Upper lobe of left lung (tissue), 6 donors: ENCODE results near the gene TMEM165. TPM values are rescaled to one million over a fixed set of nuclear protein-coding genes. Genes with fewer than 3 reads are reported as not detected.

ENCODE experiments used
- ATAC-seq, 2 donors: fragments of 200-7000 bp; cut with Tn5 transposase; one replicate each; pipeline ENCODE4 v1.9.1; 2022; ENCODE audit warnings: mild to moderate bottlenecking in 2 of 2, moderate library complexity in 2 of 2; ENCODE audit not compliant: low FRiP score in 2 of 2
- DNase-seq, 2 donors: peaks; one replicate each; pipeline ENCODE4 v3.0.0-alpha.2; 2019 to 2020
- H3K27ac ChIP-seq, 4 donors: fragments of 200-600 bp; sonication (generic); one replicate each; pipeline ENCODE4 v1.5.1; 2016 to 2019
- H3K27me3 ChIP-seq, 4 donors: fragments of 200-600 bp; sonication (generic); one replicate each; pipeline ENCODE4 v1.5.1; 2017 to 2019
- H3K36me3 ChIP-seq, 4 donors: fragments of 200-600 bp; sonication (generic); one replicate each; pipeline ENCODE4 v1.5.1; 2016 to 2019
- H3K4me1 ChIP-seq, 4 donors: fragments of 200-600 bp; sonication (generic); one replicate each; pipeline ENCODE4 v1.5.1; 2018 to 2019
- H3K4me3 ChIP-seq, 4 donors: fragments of 200-600 bp; sonication (generic); one replicate each; pipeline ENCODE4 v1.5.1; 2017 to 2019; ENCODE audit warnings: mild to moderate bottlenecking in 2 of 4, moderate library complexity in 1 of 4
- H3K9me3 ChIP-seq, 4 donors: fragments of 200-600 bp; sonication (generic); one replicate each; pipeline ENCODE4 v1.5.1; 2018 to 2019
- CTCF ChIP-seq, 6 experiments: fragments of 450-650 bp in 4 of 6; fragments of 200-600 bp in 2 of 6; sonication (generic) in 2 of 6; IDR thresholded peaks; one replicate each; pipeline ENCODE4 v1.5.1; 2016 to 2019; ENCODE audit warnings: antibody characterized with exemption in 6 of 6
- EP300 ChIP-seq, 4 donors: sonication (generic); formaldehyde crosslinking; IDR thresholded peaks; one replicate each; pipeline ENCODE4 v1.5.1; 2017; ENCODE audit warnings: antibody characterized with exemption in 4 of 4, control low read depth in 2 of 4
- POLR2A ChIP-seq, 4 donors: fragments of 450-650 bp; IDR thresholded peaks; one replicate each; pipeline ENCODE4 v1.5.1; 2016 to 2017; ENCODE audit warnings: antibody characterized with exemption in 4 of 4, mild to moderate bottlenecking in 2 of 4
- POLR2AphosphoS5 ChIP-seq, 2 donors: sonication (generic); formaldehyde crosslinking; IDR thresholded peaks; one replicate each; pipeline ENCODE4 v1.5.1; 2017; ENCODE audit warnings: antibody characterized with exemption in 2 of 2
- WGBS, 2 donors: methylation state at CpG; one replicate each; pipeline ENCODE4 v1.1.5; 2017 to 2018; 5-methylcytosine and 5-hydroxymethylcytosine counted together
- total RNA-seq, 6 donors: library from RNA; depleted of rRNA in 4 of 6; stranded (reverse); fragments of >200 nt in 4 of 6; gene quantifications; one replicate each; pipeline versions ENCODE4 v1.1.0 to v1.2.1, GENCODE V29; 2016 to 2021
- donor health status: DM: no; HTN: no; CAD: no; lungs with moderate emphysema.
- donor health status: DM: no; HTN: yes; CAD: no; lungs with severe emphysema.

TMEM165 gene
- total RNA-seq, 6 donors from 2014 or later = 118 to 312 (median 231) TPM

- peak overlapping the region; percentile 95 to 100 (median 98) for H3K27ac ChIP-seq
- 1% methylated on average over 4 of the region's 4 CpGs for WGBS, 2 donors
- TF ChIP-seq EP300 (IDR thresholded peaks at IDR 0.05) (no peak), CTCF (IDR thresholded peaks at IDR 0.05) (no peak), POLR2A (IDR thresholded peaks at IDR 0.05) (no peak), POLR2AphosphoS5 (IDR thresholded peaks at IDR 0.05) (no peak)
- H3K27me3 ChIP-seq = no peaks in the 10 kb centered on the region
- peaks cover 3 to 33% (median 19%) of the 10 kb centered on the region in 4 donors for H3K4me1 ChIP-seq
- peaks cover 0 to 5% (median 0%) of the 10 kb centered on the region in 4 donors for H3K36me3 ChIP-seq
- H3K4me3 ChIP-seq = peak overlapping the region; percentile 80 to 98 (median 87)
- ATAC-seq (no peak), DNase-seq (no peak)
- no peaks in the 10 kb centered on the region for H3K9me3 ChIP-seq
These were observed 584 bp upstream of the TMEM165 start for GRCh38 chr4:55395218-55395528.

GRCh38 chr4:55396308-55397125, 760 bp downstream of the TMEM165 start:
- H3K4me3 ChIP-seq = peak overlapping the region; percentile 80 to 98 (median 87)
- H3K9me3 ChIP-seq = no peaks in the 10 kb centered on the region
- DNase-seq = peak; percentile 45 to 91
- H3K4me1 ChIP-seq = peaks cover 10 to 43% (median 29%) of the 10 kb centered on the region in 4 donors
- 0% methylated on average over 17 to 41 of the region's 41 CpGs for WGBS, 2 donors
- peak overlapping the region; percentile 95 to 100 (median 98) for H3K27ac ChIP-seq
- ATAC-seq = peak; percentile 47 to 64
- H3K36me3 ChIP-seq = peaks cover 0 to 11% (median 2%) of the 10 kb centered on the region in 4 donors
- H3K27me3 ChIP-seq = no peaks in the 10 kb centered on the region
- TF ChIP-seq POLR2A (IDR thresholded peaks at IDR 0.05) (peak in 1 of 4 donors; percentile 7), POLR2AphosphoS5 (IDR thresholded peaks at IDR 0.05) (peak in 1 of 2 donors; percentile 25), CTCF (IDR thresholded peaks at IDR 0.05) (no peak), EP300 (IDR thresholded peaks at IDR 0.05) (no peak)

GRCh38 chr4:55397126-55397436, 1.3 kb downstream of the TMEM165 start:
- WGBS, 2 donors = 9 to 11% methylated on average over 7 of the region's 7 CpGs
- Histone ChIP-seq H3K27me3 (no peaks in the 10 kb centered on the region), H3K4me3 (peak overlapping the region; percentile 80 to 98 (median 87)), H3K36me3 (peaks cover 0 to 13% (median 4%) of the 10 kb centered on the region in 4 donors), H3K4me1 (peaks cover 10 to 46% (median 30%) of the 10 kb centered on the region in 4 donors), H3K27ac (peak overlapping the region; percentile 95 to 100 (median 98)), H3K9me3 (no peaks in the 10 kb centered on the region)
- DNase-seq = peak in 1 of 2 donors; percentile 24
- TF ChIP-seq POLR2AphosphoS5 (IDR thresholded peaks at IDR 0.05) (no peak), CTCF (IDR thresholded peaks at IDR 0.05) (no peak), EP300 (IDR thresholded peaks at IDR 0.05) (no peak), POLR2A (IDR thresholded peaks at IDR 0.05) (no peak)
- ATAC-seq = no peak

- Histone ChIP-seq H3K27me3 (no peaks in the 10 kb centered on the region), H3K27ac (peak overlapping the region; percentile 95 to 100 (median 98)), H3K4me1 (peaks cover 10 to 46% (median 30%) of the 10 kb centered on the region in 4 donors), H3K36me3 (peaks cover 0 to 13% (median 4%) of the 10 kb centered on the region in 4 donors), H3K4me3 (peak overlapping the region; percentile 80 to 98 (median 87)), H3K9me3 (no peaks in the 10 kb centered on the region)
- 25 to 29% methylated on average over 15 of the region's 15 CpGs for WGBS, 2 donors
- DNase-seq (no peak), ATAC-seq (peak in 1 of 2 donors; percentile 50)
- TF ChIP-seq POLR2A (IDR thresholded peaks at IDR 0.05) (peak in 2 of 4 donors; percentile 58 to 72), CTCF (IDR thresholded peaks at IDR 0.05) (no peak), POLR2AphosphoS5 (IDR thresholded peaks at IDR 0.05) (peak; percentile 35 to 89), EP300 (IDR thresholded peaks at IDR 0.05) (peak in 2 of 4 donors; percentile 49 to 84)
These were observed 2.0 kb downstream of the TMEM165 start for GRCh38 chr4:55397520-55398321.
